HEK293 (cell line): Measurements from ENCODE around the gene INSYN1.

Source experiments
- CTCF ChIA-PET: fragments of 350-600 bp; formaldehyde crosslinking; extraction: SDS; loops from one replicate; lab custom pipeline; 2021; ENCODE audit warnings: antibody characterized with exemption; lab: Yijun Ruan, JAX
- POLR2A ChIA-PET: fragments of 300-600 bp; formaldehyde crosslinking; extraction: SDS; loops from one replicate; lab custom pipeline; 2020; ENCODE audit warnings: antibody characterized with exemption, inconsistent platforms; lab: Yijun Ruan, JAX
- H3K27ac ChIP-seq: fragments of 200-500 bp; sonication (Bioruptor generic); 2 replicates; pipeline ENCODE4 v1.5.1; 2014; ENCODE audit warnings: low read depth, low read length, control low read depth, inconsistent platforms; ENCODE audit errors: extremely low read depth
- H3K36me3 ChIP-seq, 2 experiments: fragments of 200-500 bp in 1 of 2; sonication (Bioruptor generic) in 1 of 2; 1 replicate in 1 of 2; 2 replicates in 1 of 2; pipeline ENCODE4 v1.5.1; 2014 to 2017; ENCODE audit warnings: inconsistent platforms in 2 of 2, low read length in 2 of 2; ENCODE audit not compliant: control insufficient read depth in 2 of 2, insufficient read depth in 1 of 2
- H3K4me1 ChIP-seq: fragments of 200-500 bp; sonication (Bioruptor generic); 2 replicates; pipeline ENCODE4 v1.5.1; 2014; ENCODE audit warnings: mild to moderate bottlenecking, low read length, inconsistent platforms; ENCODE audit not compliant: control insufficient read depth, insufficient read depth
- H3K4me3 ChIP-seq: 2 replicates; pipeline ENCODE4 v1.5.1; 2011; ENCODE audit warnings: low read depth, mild to moderate bottlenecking, control low read depth, low read length, moderate library complexity
- H3K9me3 ChIP-seq: fragments of 200-500 bp; sonication (Bioruptor generic); 2 replicates; pipeline ENCODE4 v1.5.1; 2014; ENCODE audit warnings: low read depth, low read length, inconsistent platforms; ENCODE audit not compliant: control insufficient read depth, insufficient read depth
- OVOL3 ChIP-seq: fragments of 450-650 bp; formaldehyde crosslinking; IDR thresholded peaks from 2 replicates; pipeline ENCODE4 v1.5.1; 2016; ENCODE audit warnings: missing biosample characterization, missing genetic modification characterization
- PATZ1 ChIP-seq: fragments of 450-650 bp; formaldehyde crosslinking; IDR thresholded peaks from 2 replicates; pipeline ENCODE4 v1.5.1; 2016; ENCODE audit warnings: missing biosample characterization, missing genetic modification characterization
- TRIM28 ChIP-seq: IDR thresholded peaks from 2 replicates; pipeline ENCODE4 v1.6.1; 2011; ENCODE audit warnings: low read length, control low read depth, borderline replicate concordance
- ZNF596 ChIP-seq: fragments of 450-650 bp; IDR thresholded peaks from 2 replicates; pipeline ENCODE4 v1.5.0; 2018; ENCODE audit warnings: missing biosample characterization, mild to moderate bottlenecking, missing genetic modification characterization, moderate library complexity
- ZNF701 ChIP-seq: fragments of 450-650 bp; formaldehyde crosslinking; IDR thresholded peaks from 2 replicates; pipeline ENCODE4 v1.5.1; 2016; ENCODE audit warnings: missing biosample characterization, missing genetic modification characterization

The INSYN1 gene

GRCh38 chr15:73685981-73686380, 67.2 kb downstream of the INSYN1 start:
- POLR2A ChIA-PET = interaction anchor here (0.7 to 2.9 kb wide), 6 partner anchors 9 to 54 kb away, joined by 3 to 18 read pairs (median 3); partner anchors contain the start of gene NPTN
- H3K4me1 ChIP-seq = peaks cover 20% of the 10 kb centered on the region
- TF ChIP-seq ZNF596 (no peak), OVOL3 (no peak), TRIM28 (no peak), ZNF701 (tag by site-specific recombination) (no peak), PATZ1 (tag by site-specific recombination) (no peak)
- H3K4me3 ChIP-seq = no peak overlapping the region
- H3K27ac ChIP-seq = no peak overlapping the region
- H3K9me3 ChIP-seq = no peaks in the 10 kb centered on the region
- peaks cover 0 to 2% of the 10 kb centered on the region in 2 experiments; a peak in 1 of 3 replicates for H3K36me3 ChIP-seq
- CTCF ChIA-PET = interaction anchor here (0.6 to 14.1 kb wide), 10 partner anchors 9 to 401 kb away, joined by 3 to 261 read pairs (median 8); partner anchors contain the start of gene NPTN
